ENCODE measurements around the gene LITAF. TPM values are rescaled to one million over a fixed set of nuclear protein-coding genes. Genes with fewer than 3 reads are reported as not detected.

LITAF gene
- total RNA-seq, 2 donors from 2014 or later: 144 to 211 TPM

DNA sequence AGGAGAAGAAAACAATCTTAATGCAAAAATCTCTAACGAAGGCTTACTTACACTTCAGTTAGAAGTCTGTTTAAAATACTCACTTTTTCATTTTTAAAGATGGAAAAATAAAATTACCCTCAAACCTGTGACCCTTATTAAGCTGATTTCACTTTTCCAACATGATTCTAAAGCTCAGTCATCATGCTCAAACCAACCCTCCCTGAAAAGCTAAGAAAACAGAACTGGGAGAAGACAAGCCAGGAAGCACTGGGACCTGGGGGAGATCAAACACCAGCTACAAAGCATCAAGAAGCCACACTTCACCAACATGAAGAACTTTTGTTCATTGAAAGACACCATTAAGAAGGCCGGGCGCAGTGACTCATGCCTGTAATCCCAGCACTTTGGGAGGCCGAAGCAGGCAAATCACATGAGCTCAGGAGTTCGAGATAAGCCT, 88.8 kb downstream of the LITAF start:
- no peaks in the 10 kb centered on the region for H3K36me3 ChIP-seq
- H3K9ac ChIP-seq (ENCODE audit: low read depth in 2 of 2, low read length in 2 of 2): peak overlapping the region in 1 of 2 donors; percentile 44
- no peaks in the 10 kb centered on the region for H3K9me3 ChIP-seq
- TF ChIP-seq, protein P1, sequence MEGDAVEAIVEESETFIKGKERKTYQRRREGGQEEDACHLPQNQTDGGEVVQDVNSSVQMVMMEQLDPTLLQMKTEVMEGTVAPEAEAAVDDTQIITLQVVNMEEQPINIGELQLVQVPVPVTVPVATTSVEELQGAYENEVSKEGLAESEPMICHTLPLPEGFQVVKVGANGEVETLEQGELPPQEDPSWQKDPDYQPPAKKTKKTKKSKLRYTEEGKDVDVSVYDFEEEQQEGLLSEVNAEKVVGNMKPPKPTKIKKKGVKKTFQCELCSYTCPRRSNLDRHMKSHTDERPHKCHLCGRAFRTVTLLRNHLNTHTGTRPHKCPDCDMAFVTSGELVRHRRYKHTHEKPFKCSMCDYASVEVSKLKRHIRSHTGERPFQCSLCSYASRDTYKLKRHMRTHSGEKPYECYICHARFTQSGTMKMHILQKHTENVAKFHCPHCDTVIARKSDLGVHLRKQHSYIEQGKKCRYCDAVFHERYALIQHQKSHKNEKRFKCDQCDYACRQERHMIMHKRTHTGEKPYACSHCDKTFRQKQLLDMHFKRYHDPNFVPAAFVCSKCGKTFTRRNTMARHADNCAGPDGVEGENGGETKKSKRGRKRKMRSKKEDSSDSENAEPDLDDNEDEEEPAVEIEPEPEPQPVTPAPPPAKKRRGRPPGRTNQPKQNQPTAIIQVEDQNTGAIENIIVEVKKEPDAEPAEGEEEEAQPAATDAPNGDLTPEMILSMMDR (IDR thresholded peaks at IDR 0.05): no peak
- peak overlapping the region; percentile 69 for H3K27ac ChIP-seq
- no peak for DNase-seq
- H3K4me1 ChIP-seq: peaks cover 6% of the 10 kb centered on the region
- intact Hi-C loops (cut with DNase I): no loop called here
- H3K4me3 ChIP-seq: no peak overlapping the region
- no peaks in the 10 kb centered on the region for H3K27me3 ChIP-seq

Other genes starting within 250 kb of the LITAF start
- gene RMI2, start 241.5 kb downstream of the LITAF start, total RNA-seq: 10 to 100 TPM; 12.0 to 46.3 TPM
- 1 to 10 TPM; 2.4 to 5.6 TPM for gene SNN, start 81.5 kb upstream of the LITAF start, total RNA-seq
- 10 to 100 TPM; 52.0 to 62.1 TPM for gene TXNDC11, start 155.9 kb upstream of the LITAF start, total RNA-seq
- gene ZC3H7A, start 210.3 kb upstream of the LITAF start, total RNA-seq: 10 to 100 TPM; 40.2 to 47.1 TPM